Calu3 (cell line): Measurements from ENCODE around the gene SPG7. TPM values are rescaled to one million over a fixed set of nuclear protein-coding genes. Genes with fewer than 3 reads are reported as not detected.

Experiments
- BruUV-seq: library from RNA; stranded (reverse); fragments of 400-500 nt; replicated peaks from 2 replicates; lab custom pipeline; 2021; lab: Mats Ljungman, UMichigan
- CTCF ChIA-PET: fragments of 300-600 bp; sonication (Branson Sonifier 250); formaldehyde crosslinking; loops from one replicate; lab custom pipeline; 2022; ENCODE audit warnings: antibody characterized with exemption; lab: Charles Lee
- DNase-seq: peaks from one replicate; pipeline ENCODE4 v3.0.0; 2022
- H3K27ac Mint-ChIP-seq: one replicate; pipeline ENCODE4 v1.8.0; 2022; ENCODE audit warnings: mixed read lengths; ENCODE audit not compliant: unreplicated experiment
- H3K27me3 Mint-ChIP-seq: one replicate; pipeline ENCODE4 v1.8.0; 2022; ENCODE audit warnings: mixed read lengths; ENCODE audit not compliant: unreplicated experiment
- H3K36me3 Mint-ChIP-seq: one replicate; pipeline ENCODE4 v1.8.0; 2022; ENCODE audit warnings: mild to moderate bottlenecking, moderate library complexity, mixed read lengths; ENCODE audit not compliant: insufficient read depth, unreplicated experiment
- H3K4me1 Mint-ChIP-seq: one replicate; pipeline ENCODE4 v1.8.0; 2022; ENCODE audit warnings: mild to moderate bottlenecking, low read depth, mixed read lengths; ENCODE audit not compliant: unreplicated experiment
- H3K4me3 Mint-ChIP-seq: one replicate; pipeline ENCODE4 v1.8.0; 2022; ENCODE audit warnings: mild to moderate bottlenecking, low read depth, moderate library complexity, mixed read lengths; ENCODE audit not compliant: unreplicated experiment
- H3K9me3 Mint-ChIP-seq: one replicate; pipeline ENCODE4 v1.8.0; 2022; ENCODE audit warnings: low read depth, mixed read lengths; ENCODE audit not compliant: unreplicated experiment
- intact Hi-C: fragments of 100-400 bp; cut with micrococcal nuclease; formaldehyde crosslinking; loops from one replicate; pipeline ENCODE4 v1.10.0; 2022; ENCODE audit not compliant: unreplicated experiment
- total RNA-seq: library from RNA; stranded (reverse); gene quantifications from 2 replicates; pipeline ENCODE4 v1.2.3, GENCODE V29; 2022
- TF ChIP-seq, protein P1 (sequence below): fragments of 200-600 bp; IDR thresholded peaks from one replicate; pipeline ENCODE4 v1.8.0; 2022; ENCODE audit warnings: antibody characterized with exemption; ENCODE audit not compliant: unreplicated experiment

SPG7 gene
- total RNA-seq, 1 experiment from 2014 or later = 174 TPM

DNA sequence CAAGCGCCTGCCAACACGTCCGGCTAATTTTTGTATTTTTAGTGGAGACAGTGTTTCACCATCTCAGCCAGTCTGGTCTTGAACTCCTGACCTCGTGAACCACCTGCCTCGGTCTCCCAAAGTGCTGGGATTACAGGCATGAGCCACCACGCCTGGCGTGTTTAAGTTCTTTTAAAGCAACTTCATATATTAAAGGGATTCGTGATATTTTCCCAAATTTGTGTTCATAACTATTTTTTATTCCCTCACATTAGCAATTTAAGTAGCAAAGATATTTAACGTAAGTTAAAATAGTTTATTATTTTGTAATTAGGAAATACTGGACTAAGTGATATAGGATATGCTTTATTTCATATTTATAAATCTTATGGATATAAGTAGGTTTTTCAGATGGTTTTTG lies 4.2 kb downstream of the SPG7 start:
- no peak for DNase-seq
- Mint-ChIP-seq H3K27me3 (no peaks in the 10 kb centered on the region), H3K4me1 (no peaks in the 10 kb centered on the region), H3K27ac (no peak overlapping the region), H3K4me3 (no peak overlapping the region), H3K9me3 (no peaks in the 10 kb centered on the region), H3K36me3 (peaks cover 72% of the 10 kb centered on the region)
- TF ChIP-seq, protein P1, sequence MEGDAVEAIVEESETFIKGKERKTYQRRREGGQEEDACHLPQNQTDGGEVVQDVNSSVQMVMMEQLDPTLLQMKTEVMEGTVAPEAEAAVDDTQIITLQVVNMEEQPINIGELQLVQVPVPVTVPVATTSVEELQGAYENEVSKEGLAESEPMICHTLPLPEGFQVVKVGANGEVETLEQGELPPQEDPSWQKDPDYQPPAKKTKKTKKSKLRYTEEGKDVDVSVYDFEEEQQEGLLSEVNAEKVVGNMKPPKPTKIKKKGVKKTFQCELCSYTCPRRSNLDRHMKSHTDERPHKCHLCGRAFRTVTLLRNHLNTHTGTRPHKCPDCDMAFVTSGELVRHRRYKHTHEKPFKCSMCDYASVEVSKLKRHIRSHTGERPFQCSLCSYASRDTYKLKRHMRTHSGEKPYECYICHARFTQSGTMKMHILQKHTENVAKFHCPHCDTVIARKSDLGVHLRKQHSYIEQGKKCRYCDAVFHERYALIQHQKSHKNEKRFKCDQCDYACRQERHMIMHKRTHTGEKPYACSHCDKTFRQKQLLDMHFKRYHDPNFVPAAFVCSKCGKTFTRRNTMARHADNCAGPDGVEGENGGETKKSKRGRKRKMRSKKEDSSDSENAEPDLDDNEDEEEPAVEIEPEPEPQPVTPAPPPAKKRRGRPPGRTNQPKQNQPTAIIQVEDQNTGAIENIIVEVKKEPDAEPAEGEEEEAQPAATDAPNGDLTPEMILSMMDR = no peak
- no TSS peak for BruUV-seq
- intact Hi-C loops = no loop called here
- CTCF ChIA-PET = no interaction called here

DNA sequence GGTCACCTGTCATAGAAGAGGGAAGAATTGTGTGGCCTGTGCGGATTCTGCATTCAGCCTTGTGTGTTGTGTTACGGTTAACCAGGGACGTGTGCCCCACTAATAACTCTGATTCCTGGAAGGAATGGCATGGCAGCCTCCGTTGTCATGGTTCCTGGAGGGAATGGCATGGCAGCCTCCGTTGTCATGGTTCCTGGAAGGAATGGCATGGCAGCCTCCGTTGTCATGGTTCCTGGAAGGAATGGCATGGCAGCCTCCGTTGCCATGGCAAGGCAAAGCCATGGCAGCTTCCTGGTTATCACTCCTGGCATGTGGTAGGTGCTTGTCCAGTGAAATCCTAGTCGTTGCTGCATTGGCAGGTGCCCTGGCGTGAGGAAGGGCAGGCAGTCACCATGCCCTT lies 8.9 kb downstream of the SPG7 start:
- Mint-ChIP-seq H3K27ac (no peak overlapping the region), H3K27me3 (no peaks in the 10 kb centered on the region), H3K36me3 (peaks cover 69% of the 10 kb centered on the region), H3K4me1 (no peaks in the 10 kb centered on the region), H3K4me3 (no peak overlapping the region), H3K9me3 (no peaks in the 10 kb centered on the region)
- intact Hi-C loops = no loop called here
- no TSS peak for BruUV-seq
- CTCF ChIA-PET = no interaction called here
- DNase-seq = no peak
- TF ChIP-seq, protein P1 = no peak

DNA sequence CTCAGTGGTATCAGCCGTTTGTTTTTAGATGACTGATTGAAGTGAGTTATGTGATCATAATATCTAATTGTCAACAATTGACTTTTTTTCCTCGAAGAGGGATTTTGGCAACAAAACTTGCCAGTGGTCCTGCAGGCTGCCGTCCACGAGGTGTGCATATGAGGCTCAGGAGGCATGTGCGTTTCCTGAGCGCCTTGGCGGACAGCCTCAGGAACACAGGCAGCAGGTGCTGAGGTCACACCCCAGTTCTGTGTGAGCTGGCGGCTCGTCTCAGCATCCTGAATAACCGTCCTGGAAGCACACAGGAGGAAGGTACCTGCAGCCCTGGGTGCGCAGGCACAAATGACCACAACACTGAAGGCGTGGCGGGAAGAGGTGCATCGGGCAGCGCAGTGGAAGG lies 11.7 kb downstream of the SPG7 start:
- Mint-ChIP-seq H3K4me1 (no peaks in the 10 kb centered on the region), H3K9me3 (no peaks in the 10 kb centered on the region), H3K4me3 (no peak overlapping the region), H3K36me3 (peaks cover 71% of the 10 kb centered on the region), H3K27me3 (no peaks in the 10 kb centered on the region), H3K27ac (no peak overlapping the region)
- no peak for DNase-seq
- TF ChIP-seq, protein P1 = no peak
- no TSS peak for BruUV-seq
- CTCF ChIA-PET = no interaction called here
- intact Hi-C loops = no loop called here

DNA sequence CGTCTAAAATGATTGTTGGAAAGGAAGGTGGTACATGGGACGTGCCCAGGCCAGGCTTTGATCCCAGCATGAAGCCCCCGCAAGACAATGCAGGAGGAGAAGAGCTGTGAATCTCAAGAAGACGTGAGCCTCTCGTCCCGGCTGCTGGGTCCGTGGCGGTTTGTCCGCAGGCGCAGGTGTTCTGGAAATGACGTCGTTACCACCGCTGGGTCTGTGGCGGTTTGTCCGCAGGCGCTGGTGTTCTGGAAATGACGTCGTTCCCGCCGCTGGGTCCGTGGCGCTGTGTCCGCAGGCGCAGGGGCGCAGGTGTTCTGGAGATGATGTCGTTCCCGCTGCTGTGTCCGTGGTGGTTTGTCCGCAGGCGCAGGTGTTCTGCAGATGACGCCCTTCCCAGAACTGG lies 14.1 kb downstream of the SPG7 start:
- CTCF ChIA-PET = no interaction called here
- no peak overlapping the region for H3K27ac Mint-ChIP-seq
- intact Hi-C loops = no loop called here
- H3K9me3 Mint-ChIP-seq = no peaks in the 10 kb centered on the region
- no TSS peak for BruUV-seq
- H3K4me1 Mint-ChIP-seq = no peaks in the 10 kb centered on the region
- H3K27me3 Mint-ChIP-seq = no peaks in the 10 kb centered on the region
- no peak for DNase-seq
- H3K36me3 Mint-ChIP-seq = peaks cover 72% of the 10 kb centered on the region
- H3K4me3 Mint-ChIP-seq = no peak overlapping the region
- TF ChIP-seq, protein P1 = no peak
